Fibroblast of the aortic adventitia (primary cell): Measurements from ENCODE around the gene PIEZO1. TPM values are rescaled to one million over a fixed set of nuclear protein-coding genes. Genes with fewer than 3 reads are reported as not detected.
A peak's percentile ranks its signal among the peaks of the same experiment; 100 is the strongest.

ENCODE experiments used
- DNase-seq: peaks from one replicate; pipeline ENCODE4 v3.0.0-alpha.2; 2010; ENCODE audit warnings: low read depth
- H3K4me3 ChIP-seq: 2 replicates; pipeline ENCODE4 v1.5.1; 2011; ENCODE audit warnings: low read depth, mild to moderate bottlenecking, control low read depth, low read length, moderate library complexity
- total RNA-seq: library from RNA; depleted of rRNA; stranded (reverse); fragments of >200 nt; gene quantifications from 2 replicates; pipeline ENCODE4 v1.2.3, GENCODE V29; 2012; ENCODE audit warnings: low replicate concordance
- TF ChIP-seq, protein P1 (sequence below): IDR thresholded peaks from 2 replicates; pipeline ENCODE4 v1.5.1; 2011; ENCODE audit warnings: mild to moderate bottlenecking, low read length, control low read depth, inconsistent platforms; ENCODE audit not compliant: insufficient read depth

PIEZO1 gene
- total RNA-seq, 1 donor, result 143 TPM

DNA sequence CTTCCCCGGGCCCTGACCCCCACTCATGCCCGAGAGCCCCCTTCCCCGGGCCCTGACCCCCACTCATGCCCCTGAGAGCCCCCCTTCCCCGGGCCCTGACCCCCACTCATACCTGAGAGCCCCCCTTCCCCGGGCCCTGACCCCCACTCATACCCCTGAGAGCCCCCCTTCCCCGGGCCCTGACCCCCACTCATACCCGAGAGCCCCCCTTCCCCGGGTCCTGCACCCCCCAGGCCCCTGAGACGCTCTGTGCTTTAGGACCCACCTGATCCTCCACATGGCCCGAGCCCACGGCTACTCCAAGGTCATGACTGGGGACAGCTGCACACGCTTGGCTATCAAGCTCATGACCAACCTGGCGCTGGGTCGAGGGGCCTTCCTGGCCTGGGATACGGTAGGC, 72.0 kb downstream of the PIEZO1 start:
- no peak for DNase-seq
- TF ChIP-seq, protein P1, sequence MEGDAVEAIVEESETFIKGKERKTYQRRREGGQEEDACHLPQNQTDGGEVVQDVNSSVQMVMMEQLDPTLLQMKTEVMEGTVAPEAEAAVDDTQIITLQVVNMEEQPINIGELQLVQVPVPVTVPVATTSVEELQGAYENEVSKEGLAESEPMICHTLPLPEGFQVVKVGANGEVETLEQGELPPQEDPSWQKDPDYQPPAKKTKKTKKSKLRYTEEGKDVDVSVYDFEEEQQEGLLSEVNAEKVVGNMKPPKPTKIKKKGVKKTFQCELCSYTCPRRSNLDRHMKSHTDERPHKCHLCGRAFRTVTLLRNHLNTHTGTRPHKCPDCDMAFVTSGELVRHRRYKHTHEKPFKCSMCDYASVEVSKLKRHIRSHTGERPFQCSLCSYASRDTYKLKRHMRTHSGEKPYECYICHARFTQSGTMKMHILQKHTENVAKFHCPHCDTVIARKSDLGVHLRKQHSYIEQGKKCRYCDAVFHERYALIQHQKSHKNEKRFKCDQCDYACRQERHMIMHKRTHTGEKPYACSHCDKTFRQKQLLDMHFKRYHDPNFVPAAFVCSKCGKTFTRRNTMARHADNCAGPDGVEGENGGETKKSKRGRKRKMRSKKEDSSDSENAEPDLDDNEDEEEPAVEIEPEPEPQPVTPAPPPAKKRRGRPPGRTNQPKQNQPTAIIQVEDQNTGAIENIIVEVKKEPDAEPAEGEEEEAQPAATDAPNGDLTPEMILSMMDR, result no peak
- no peak overlapping the region for H3K4me3 ChIP-seq

DNA sequence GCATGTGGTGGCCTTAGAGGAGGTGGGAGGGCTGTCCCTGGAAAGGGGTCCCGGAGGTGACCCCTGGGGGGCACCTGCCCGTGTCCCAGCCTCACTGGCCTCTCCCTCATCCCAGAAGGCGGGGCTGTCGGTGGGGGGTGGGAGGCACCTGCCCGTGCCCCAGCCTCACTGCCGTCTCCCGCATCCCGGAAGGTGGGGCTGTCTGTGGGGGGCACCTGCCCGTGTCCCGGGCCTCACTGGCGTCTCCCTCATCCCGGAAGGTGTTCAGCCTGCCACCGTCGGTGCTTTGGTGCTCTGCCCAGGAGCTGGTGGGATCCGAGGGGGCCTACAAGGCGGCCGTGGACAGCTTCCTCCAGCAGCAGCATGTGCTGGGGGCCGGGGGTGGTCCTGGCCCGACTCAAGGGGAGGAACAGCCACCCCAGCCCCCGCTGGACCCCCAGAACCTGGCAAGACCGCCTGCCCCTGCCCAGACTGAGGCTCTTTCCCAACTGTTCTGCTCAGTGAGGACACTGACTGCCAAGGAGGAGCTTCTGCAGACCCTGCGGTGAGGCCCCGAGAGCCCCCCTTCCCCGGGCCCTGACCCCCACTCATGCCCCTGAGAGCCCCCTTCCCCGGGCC, 72.5 kb downstream of the PIEZO1 start:
- no peak for DNase-seq
- TF ChIP-seq, protein P1, result no peak
- no peak overlapping the region for H3K4me3 ChIP-seq

DNA sequence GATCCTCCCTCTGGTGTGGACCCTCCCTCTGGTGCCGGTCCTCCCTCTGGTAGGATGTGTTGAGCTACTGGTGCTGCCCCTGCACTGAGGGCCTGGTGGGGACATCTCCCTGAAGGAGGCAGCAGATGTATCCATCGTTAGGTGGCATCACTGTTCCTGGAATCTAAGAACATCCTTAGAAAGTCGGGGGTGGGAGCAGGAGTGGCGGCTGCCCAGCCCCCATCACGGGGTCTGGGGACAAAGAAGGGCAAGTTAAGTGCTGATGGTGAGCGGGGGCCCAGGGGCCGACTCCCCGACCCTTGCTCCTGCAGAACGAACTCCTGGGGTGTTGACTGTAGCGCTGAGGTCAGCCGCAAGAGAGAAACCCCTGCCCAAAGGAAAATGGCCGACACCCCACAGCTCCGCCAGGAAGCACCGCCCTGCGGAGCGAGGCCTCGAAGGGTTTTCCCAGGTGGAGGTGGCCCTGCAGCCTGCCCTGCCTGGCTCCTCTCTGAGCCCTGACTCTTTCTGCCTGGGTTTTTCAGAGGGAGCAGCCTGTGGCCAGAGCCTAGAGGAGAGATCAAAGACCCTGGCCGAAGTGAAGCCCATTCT, 73.2 kb downstream of the PIEZO1 start:
- DNase-seq, result no peak
- TF ChIP-seq, protein P1, result no peak
- no peak overlapping the region for H3K4me3 ChIP-seq

DNA sequence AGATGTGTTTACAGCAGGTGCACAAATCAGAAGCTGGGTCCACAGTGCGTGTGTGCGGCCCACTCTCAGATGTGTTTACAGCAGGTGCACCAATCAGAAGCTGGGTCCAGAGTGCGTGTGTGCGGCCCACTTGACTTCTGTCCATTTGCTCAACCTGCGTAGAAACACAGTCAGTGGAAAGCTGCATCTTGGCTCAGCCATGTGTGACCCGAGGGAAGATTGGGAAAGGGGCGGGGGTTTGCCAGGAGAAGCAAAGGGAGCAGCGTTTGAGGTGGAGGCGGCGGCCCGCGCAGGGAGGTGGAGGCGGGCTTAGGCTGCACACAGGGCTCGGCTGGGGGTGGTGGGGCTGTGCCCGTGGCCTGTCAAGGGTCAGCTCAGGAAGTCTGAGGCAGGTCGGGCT, 74.5 kb downstream of the PIEZO1 start:
- DNase-seq, result no peak
- TF ChIP-seq, protein P1, result no peak
- H3K4me3 ChIP-seq, result no peak overlapping the region

DNA sequence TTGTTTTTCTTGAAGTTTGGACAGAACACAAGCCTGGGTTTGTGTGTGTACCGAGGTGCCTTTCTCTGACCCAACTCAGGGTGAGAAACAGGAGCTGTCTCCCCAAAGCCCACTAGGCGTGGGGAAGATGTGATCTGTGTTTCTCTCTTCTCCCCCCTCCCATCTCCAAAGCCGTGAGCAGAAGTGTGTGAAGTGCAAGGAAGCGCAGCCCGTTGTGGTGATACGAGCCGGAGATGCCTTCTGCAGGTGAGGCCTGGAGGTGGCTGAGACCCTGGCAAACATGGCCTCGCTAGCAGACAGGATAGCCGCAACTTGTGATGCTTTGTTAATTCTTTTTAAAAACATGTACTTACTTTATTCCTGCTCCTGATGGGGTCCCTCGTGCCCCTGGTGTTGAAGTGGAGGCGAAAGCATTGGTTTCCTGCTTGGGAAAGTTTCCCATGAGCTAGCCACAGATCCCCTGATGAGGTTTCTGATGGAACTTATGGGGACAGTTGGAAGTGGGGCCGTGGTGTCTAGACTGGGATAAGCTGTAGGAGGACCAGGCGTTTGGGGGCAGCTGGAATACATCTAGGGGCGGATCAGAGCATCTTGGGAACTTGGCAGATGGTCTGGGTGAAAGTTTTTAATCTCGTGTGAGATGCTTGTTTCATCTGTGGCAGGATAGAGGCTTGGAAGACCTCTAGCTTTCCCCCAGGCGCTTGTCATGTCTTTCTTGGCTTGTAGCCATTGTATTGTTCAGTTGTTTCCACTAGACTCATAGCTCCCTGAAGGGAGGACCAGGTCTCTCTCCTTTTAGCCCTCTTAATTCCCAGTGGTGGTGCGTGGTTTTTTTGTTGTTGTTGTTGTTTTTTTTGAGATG, 77.8 kb downstream of the PIEZO1 start:
- peak overlapping the region; percentile 96 for H3K4me3 ChIP-seq
- DNase-seq, result no peak
- TF ChIP-seq, protein P1, result no peak

DNA sequence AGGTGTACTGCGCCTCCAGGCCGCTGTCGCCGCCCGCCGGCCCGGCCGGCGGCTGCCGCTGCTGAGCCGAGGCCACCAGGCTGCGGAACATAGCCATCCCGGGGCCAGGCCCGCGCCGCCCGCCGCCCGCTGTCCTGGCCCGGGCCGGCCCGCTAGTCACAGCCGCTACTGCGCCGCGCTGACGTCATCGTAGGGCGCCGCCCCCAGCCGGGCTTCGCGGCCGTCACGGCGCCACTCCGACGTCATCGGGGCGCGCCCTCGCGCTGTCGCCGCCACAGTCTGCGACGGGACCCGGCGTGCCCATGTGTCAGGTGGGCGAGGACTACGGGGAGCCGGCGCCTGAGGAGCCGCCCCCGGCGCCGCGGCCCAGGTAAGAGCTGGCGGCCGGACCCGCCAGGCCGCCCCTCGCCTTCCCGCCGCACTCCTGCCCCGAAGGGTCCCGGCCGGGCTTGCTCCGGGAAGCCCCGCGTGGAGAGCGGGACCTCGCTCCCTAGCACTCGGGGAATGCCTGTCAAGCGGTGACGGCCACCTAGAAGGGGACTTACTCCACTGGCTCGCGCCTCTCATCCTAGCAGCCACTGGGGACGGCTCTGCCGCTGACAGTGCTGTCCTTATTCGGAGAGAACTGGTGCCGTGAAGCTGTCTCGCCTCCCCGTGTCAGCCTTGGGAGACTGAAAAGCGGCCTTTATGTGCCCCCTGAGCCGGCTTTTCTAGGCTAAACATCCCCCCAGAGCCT, 78.6 kb downstream of the PIEZO1 start, which contains the start of the genes CTU2 and RNF166:
CTU2 (plus strand) TSS at position 275 of the 736 bp plus-strand sequence; CDS start at position 303, 28 bp downstream.
RNF166 (minus strand) TSS at position 180 of the 736 bp plus-strand sequence; CDS start at position 97, 83 bp downstream.
- peak within 1 kb of the TSS; percentile 96 for H3K4me3 ChIP-seq
- TF ChIP-seq, protein P1, result no peak
- peak; percentile 81 for DNase-seq
